ENCODE measurements around the gene ANKRD65.

DNA sequence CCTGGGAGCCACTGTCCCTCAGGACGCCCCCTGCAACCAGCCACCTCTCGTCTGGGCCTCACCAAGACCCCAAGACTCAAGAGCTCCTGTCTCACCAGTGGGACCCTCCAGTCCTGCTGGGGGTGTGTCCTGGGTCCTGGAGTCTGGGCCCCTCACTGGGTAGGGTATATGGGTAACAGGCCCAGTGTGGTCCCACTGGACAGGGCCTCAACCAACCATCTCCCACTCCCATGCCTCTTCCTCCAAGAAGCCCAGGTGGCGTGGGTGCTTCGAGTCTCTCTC is 13.7 kb upstream of the ANKRD65 start:
- TF ChIP-seq, protein P1, sequence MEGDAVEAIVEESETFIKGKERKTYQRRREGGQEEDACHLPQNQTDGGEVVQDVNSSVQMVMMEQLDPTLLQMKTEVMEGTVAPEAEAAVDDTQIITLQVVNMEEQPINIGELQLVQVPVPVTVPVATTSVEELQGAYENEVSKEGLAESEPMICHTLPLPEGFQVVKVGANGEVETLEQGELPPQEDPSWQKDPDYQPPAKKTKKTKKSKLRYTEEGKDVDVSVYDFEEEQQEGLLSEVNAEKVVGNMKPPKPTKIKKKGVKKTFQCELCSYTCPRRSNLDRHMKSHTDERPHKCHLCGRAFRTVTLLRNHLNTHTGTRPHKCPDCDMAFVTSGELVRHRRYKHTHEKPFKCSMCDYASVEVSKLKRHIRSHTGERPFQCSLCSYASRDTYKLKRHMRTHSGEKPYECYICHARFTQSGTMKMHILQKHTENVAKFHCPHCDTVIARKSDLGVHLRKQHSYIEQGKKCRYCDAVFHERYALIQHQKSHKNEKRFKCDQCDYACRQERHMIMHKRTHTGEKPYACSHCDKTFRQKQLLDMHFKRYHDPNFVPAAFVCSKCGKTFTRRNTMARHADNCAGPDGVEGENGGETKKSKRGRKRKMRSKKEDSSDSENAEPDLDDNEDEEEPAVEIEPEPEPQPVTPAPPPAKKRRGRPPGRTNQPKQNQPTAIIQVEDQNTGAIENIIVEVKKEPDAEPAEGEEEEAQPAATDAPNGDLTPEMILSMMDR (conservative IDR thresholded peaks at IDR 0.05; ENCODE audit: low read depth, low read length), result no peak
- no peak for TF ChIP-seq EZH2phosphoT487 (IDR thresholded peaks at IDR 0.05; ENCODE audit: borderline replicate concordance, low read length)
